B cell (primary cell): ENCODE results near the gene DENND1C. TPM values are rescaled to one million over a fixed set of nuclear protein-coding genes. Genes with fewer than 3 reads are reported as not detected.

Experiments used
- ATAC-seq: fragments of 200-7000 bp; cut with Tn5 transposase; one replicate; pipeline ENCODE4 v1.10.0; 2021; ENCODE audit warnings: low read depth, mild to moderate bottlenecking, moderate number of reproducible peaks, moderate library complexity
- CTCF ChIA-PET: fragments of 350-600 bp; sonication (Branson Sonifier 250); formaldehyde crosslinking; loops from one replicate; lab custom pipeline; 2021; ENCODE audit warnings: antibody characterized with exemption, inconsistent platforms; lab: Charles Lee
- POLR2A ChIA-PET: fragments of 350-600 bp; sonication (Branson Sonifier 250); formaldehyde crosslinking; loops from one replicate; lab custom pipeline; 2021; ENCODE audit warnings: antibody characterized with exemption; lab: Charles Lee
- DNase-seq: peaks from one replicate; pipeline ENCODE4 v3.0.0; 2013
- H2AFZ ChIP-seq: 2 replicates; pipeline ENCODE4 v1.6.1; 2012; ENCODE audit warnings: mild to moderate bottlenecking, low read depth, low read length; ENCODE audit not compliant: insufficient read depth, poor library complexity, severe bottlenecking
- H3K27ac ChIP-seq, 2 donors: 1 replicate in 1 of 2; 2 replicates in 1 of 2; pipeline ENCODE4 v1.5.1; 2012 to 2013; ENCODE audit warnings: low read length in 2 of 2, mild to moderate bottlenecking in 2 of 2, moderate library complexity in 1 of 2
- H3K27me3 ChIP-seq, 4 experiments: fragments of 200-600 bp in 1 of 4; sonication (generic) in 1 of 4; replicated peaks in 1 of 4; 1 replicate in 2 of 4; 2 replicates in 2 of 4; pipeline versions ENCODE4 v1.6.1 to v1.7.0; 2013 to 2016; ENCODE audit warnings: low read length in 3 of 4, mild to moderate bottlenecking in 2 of 4, mixed read lengths in 1 of 4, moderate library complexity in 1 of 4; ENCODE audit not compliant: insufficient read depth in 4 of 4, control insufficient read depth in 3 of 4; ENCODE audit errors: control extremely low read depth in 1 of 4
- H3K36me3 ChIP-seq, 2 experiments: replicated peaks in 1 of 2; 1 replicate in 1 of 2; 2 replicates in 1 of 2; pipeline versions ENCODE4 v1.6.1 to v1.7.1; 2013; ENCODE audit warnings: low read length in 1 of 2; ENCODE audit not compliant: insufficient read depth in 2 of 2, control insufficient read depth in 1 of 2; ENCODE audit errors: control extremely low read depth in 1 of 2, extremely low read depth in 1 of 2
- H3K4me1 ChIP-seq, 2 donors: fragments of 200-600 bp in 1 of 2; sonication (generic) in 1 of 2; 1 replicate in 1 of 2; 2 replicates in 1 of 2; pipeline versions ENCODE4 v1.5.1 to v1.6.1; 2013 to 2017; ENCODE audit warnings: low read length in 2 of 2; ENCODE audit not compliant: control insufficient read depth in 2 of 2, insufficient read depth in 2 of 2
- H3K4me2 ChIP-seq: replicated peaks from 2 replicates; pipeline ENCODE3; 2012; ENCODE audit warnings: mild to moderate bottlenecking, low read depth, low read length; ENCODE audit not compliant: poor library complexity, severe bottlenecking
- H3K4me3 ChIP-seq, 5 experiments: fragments of 200-600 bp in 1 of 5; sonication (generic) in 1 of 5; 1 replicate in 3 of 5; 2 replicates in 2 of 5; pipeline versions ENCODE4 v1.5.1 to v1.7.0; 2011 to 2016; ENCODE audit warnings: low read length in 4 of 5, mild to moderate bottlenecking in 4 of 5, low read depth in 2 of 5, control low read depth in 1 of 5, moderate library complexity in 1 of 5; ENCODE audit not compliant: insufficient read depth in 1 of 5; ENCODE audit errors: control extremely low read depth in 1 of 5, extremely low read depth in 1 of 5
- H3K79me2 ChIP-seq: fragments of 200-600 bp; sonication (generic); one replicate; pipeline ENCODE4 v1.6.0; 2016; ENCODE audit warnings: low read length; ENCODE audit not compliant: control insufficient read depth, insufficient read depth
- H3K9ac ChIP-seq: fragments of 200-600 bp; sonication (generic); 2 replicates; pipeline ENCODE4 v1.6.1; 2017; ENCODE audit warnings: mild to moderate bottlenecking, low read length, moderate library complexity
- H3K9me3 ChIP-seq, 3 donors: one replicate each; pipeline versions ENCODE4 v1.6.1 to v1.7.1; 2013; ENCODE audit warnings: low read length in 2 of 3; ENCODE audit not compliant: control insufficient read depth in 2 of 3, insufficient read depth in 1 of 3; ENCODE audit errors: control extremely low read depth in 1 of 3
- H4K20me1 ChIP-seq: 2 replicates; pipeline ENCODE4 v1.6.0; 2012; ENCODE audit warnings: mild to moderate bottlenecking, low read length; ENCODE audit not compliant: insufficient read depth, control insufficient read depth, poor library complexity, severe bottlenecking
- H3K27ac Mint-ChIP-seq: one replicate; pipeline ENCODE4 v1.8.0; 2021; ENCODE audit warnings: mixed read lengths
- H3K27me3 Mint-ChIP-seq: one replicate; pipeline ENCODE4 v1.8.0; 2021; ENCODE audit warnings: mixed read lengths
- H3K4me1 Mint-ChIP-seq: one replicate; pipeline ENCODE4 v1.8.0; 2021; ENCODE audit warnings: mixed read lengths
- H3K4me3 Mint-ChIP-seq: one replicate; pipeline ENCODE4 v1.8.0; 2021; ENCODE audit warnings: mixed read lengths
- H3K9me3 Mint-ChIP-seq: one replicate; pipeline ENCODE4 v1.8.0; 2022; ENCODE audit warnings: mixed read lengths; ENCODE audit not compliant: insufficient read depth
- CTCF ChIP-seq: fragments of 200-600 bp; IDR thresholded peaks from one replicate; pipeline ENCODE4 v1.8.0; 2022; ENCODE audit warnings: antibody characterized with exemption, mild to moderate bottlenecking
- EZH2 ChIP-seq: IDR thresholded peaks from 2 replicates; pipeline ENCODE4 v1.6.1; 2012; ENCODE audit warnings: borderline replicate concordance, low read depth, mild to moderate bottlenecking, moderate library complexity, low read length; ENCODE audit not compliant: insufficient read depth, poor library complexity, severe bottlenecking
- WGBS: methylation state at CpG from one replicate; pipeline ENCODE4 v1.1.5; 2013; ENCODE audit warnings: missing lambda C conversion rate; ENCODE audit not compliant: insufficient coverage; 5-methylcytosine and 5-hydroxymethylcytosine counted together
- intact Hi-C: fragments of 100-400 bp; cut with micrococcal nuclease; formaldehyde crosslinking; loops from one replicate; pipeline ENCODE4 v1.10.0; 2022
- polyA plus RNA-seq: library from polyadenylated mRNA; depleted of rRNA; stranded (reverse); fragments of >200 nt; gene quantifications from 2 replicates; pipeline ENCODE4 v1.2.3, GENCODE V29; 2012
- total RNA-seq, 2 donors: library from RNA; stranded (reverse); fragments of 120-200 nt in 1 of 2; gene quantifications; 1 replicate in 1 of 2; 2 replicates in 1 of 2; pipeline versions ENCODE4 v1.2.3 to v1.2.4, GENCODE V29; 2013 to 2022

The DENND1C gene
- total and polyA plus RNA-seq, 2 donors (not counting 1 experiment from before 2014, with no cell fraction given), result 119 to 132 TPM

GRCh38 chr19:6470173-6470572 lies 11.4 kb downstream of the DENND1C start:
- H3K36me3 ChIP-seq, result peaks cover 0 to 44% of the 10 kb centered on the region in 2 experiments
- no peak overlapping the region for H3K4me2 ChIP-seq
- ATAC-seq (no peak), DNase-seq (no peak)
- H3K9ac ChIP-seq, result no peak overlapping the region
- no peaks in the 10 kb centered on the region for H3K9me3 ChIP-seq
- TF ChIP-seq EZH2, result no peak
- TF ChIP-seq CTCF, result no peak
- intact Hi-C loops, result no loop called here
- H3K9me3 Mint-ChIP-seq, result no peaks in the 10 kb centered on the region
- no peaks in the 10 kb centered on the region for H3K79me2 ChIP-seq
- ChIA-PET POLR2A (interaction anchor here (0.7 kb wide), 1 partner anchor 357 kb away, joined by 3 read pairs; no protein-coding TSS in a partner anchor), CTCF (interaction anchor here (1.3 kb wide), 1 partner anchor 12 kb away, joined by 3 read pairs; the partner anchor contains the start of gene DENND1C)
- H3K27me3 Mint-ChIP-seq, result no peaks in the 10 kb centered on the region
- no peak overlapping the region for H3K4me3 Mint-ChIP-seq
- 95% methylated on average over 3 of the region's 8 CpGs for whole genome bisulfite sequencing
- H4K20me1 ChIP-seq, result no peaks in the 10 kb centered on the region
- H3K27ac ChIP-seq, result no peak overlapping the region
- no peak overlapping the region for H3K4me3 ChIP-seq
- peaks cover 5% of the 10 kb centered on the region for H3K4me1 Mint-ChIP-seq
- no peaks in the 10 kb centered on the region for H3K4me1 ChIP-seq
- no peak overlapping the region for H3K27ac Mint-ChIP-seq
- H3K27me3 ChIP-seq, result no peaks in the 10 kb centered on the region
- H2AFZ ChIP-seq, result no peak overlapping the region

GRCh38 chr19:6467384-6467783 lies 14.2 kb downstream of the DENND1C start:
- Histone ChIP-seq H3K36me3 (peaks cover 0 to 28% of the 10 kb centered on the region in 2 experiments), H3K27ac (no peak overlapping the region), H3K4me3 (no peak overlapping the region), H3K9me3 (peaks cover 0 to 10% (median 0%) of the 10 kb centered on the region in 3 donors), H3K9ac (no peak overlapping the region), H3K4me2 (no peak overlapping the region), H3K79me2 (no peaks in the 10 kb centered on the region), H2AFZ (no peak overlapping the region), H4K20me1 (no peaks in the 10 kb centered on the region), H3K27me3 (peaks cover 0 to 15% (median 6%) of the 10 kb centered on the region in 4 experiments), H3K4me1 (peaks cover 10 to 11% of the 10 kb centered on the region in 2 donors)
- intact Hi-C loops, result no loop called here
- H3K27ac Mint-ChIP-seq, result no peak overlapping the region
- DNase-seq, result no peak
- CTCF ChIA-PET, result no interaction called here
- H3K27me3 Mint-ChIP-seq, result no peaks in the 10 kb centered on the region
- POLR2A ChIA-PET, result no interaction called here
- no peak for TF ChIP-seq CTCF
- no peak for TF ChIP-seq EZH2
- H3K4me3 Mint-ChIP-seq, result no peak overlapping the region
- 85% methylated on average over 6 of the region's 8 CpGs for WGBS
- no peaks in the 10 kb centered on the region for H3K9me3 Mint-ChIP-seq
- no peak for ATAC-seq
- peaks cover 15% of the 10 kb centered on the region for H3K4me1 Mint-ChIP-seq
